ENCODE measurements around the gene C8G. TPM values are rescaled to one million over a fixed set of nuclear protein-coding genes. Genes with fewer than 3 reads are reported as not detected.
A peak's percentile ranks its signal among the peaks of the same experiment; 100 is the strongest.

The C8G gene
- total RNA-seq, 1 experiment from 2014 or later, result 0.77 TPM

- no peaks in the 10 kb centered on the region for H3K27me3 ChIP-seq (ENCODE audit: low read length)
- peak overlapping the region; percentile 7; the same call in 1 of the 2 replicates for H3K4me3 ChIP-seq (ENCODE audit: low read length)
- POLR2A ChIA-PET (ENCODE audit: unreplicated experiment), result interaction anchor here (1.3 kb wide), 1 partner anchor 16 kb away, joined by 4 read pairs; the partner anchor contains the start of gene TRAF2
- TF ChIP-seq EZH2 (IDR thresholded peaks at IDR 0.05; ENCODE audit: low read length, unreplicated experiment), result no peak
- no peak for TF ChIP-seq EZH2phosphoT487 (IDR thresholded peaks at IDR 0.05; ENCODE audit: borderline replicate concordance, low read length)
- no peak for TF ChIP-seq CTCF (conservative IDR thresholded peaks at IDR 0.05; ENCODE audit: low read depth, low read length)
- no peaks in the 10 kb centered on the region for H4K20me1 ChIP-seq (ENCODE audit: low read length)
- CTCF ChIA-PET, result interaction anchor here (0.6 to 1.2 kb wide), 2 partner anchors 60 to 812 kb away, joined by 3 to 6 read pairs; partner anchors contain the start of gene AJM1
- H3K4me1 ChIP-seq (ENCODE audit: insufficient read depth, low read length), result peaks cover 31% of the 10 kb centered on the region
- intact Hi-C loops (cut with micrococcal nuclease), result loop anchor here (5.0 kb wide), 1 partner anchor 125 kb away; the partner anchor contains the start of gene ABCA2
- H3K4me2 ChIP-seq (ENCODE audit: low read length), result peak overlapping the region; percentile 56
- peak; percentile 65 for ATAC-seq
- peak overlapping the region; percentile 99 for H3K27ac ChIP-seq (ENCODE audit: low read length)
- no TSS peak for BruUV-seq (replicated peaks)
- H3K9me3 ChIP-seq (ENCODE audit: low read length), result no peaks in the 10 kb centered on the region
- H3K36me3 ChIP-seq (ENCODE audit: low read depth, low read length), result peaks cover 5% of the 10 kb centered on the region; the same call in 1 of the 2 replicates
- H3K79me2 ChIP-seq (ENCODE audit: low read length), result 0 out of 2 replicates have a peak, but pooled peaks cover 6% of the 10 kb centered on the region
- H3K9ac ChIP-seq (ENCODE audit: low read length), result peak overlapping the region; percentile 88
- peaks cover 4% of the 10 kb centered on the region for H3F3A ChIP-seq (ENCODE audit: low read length, unreplicated experiment)
- no peak overlapping the region for H2AFZ ChIP-seq (ENCODE audit: low read length)
- H3K9me2 ChIP-seq (replicated peaks; ENCODE audit: low read length), result no peaks in the 10 kb centered on the region
- DNase-seq, result peak; percentile 67
Measured at GRCh38 chr9:136902259-136902821, 42.7 kb upstream of the C8G start.

DNA sequence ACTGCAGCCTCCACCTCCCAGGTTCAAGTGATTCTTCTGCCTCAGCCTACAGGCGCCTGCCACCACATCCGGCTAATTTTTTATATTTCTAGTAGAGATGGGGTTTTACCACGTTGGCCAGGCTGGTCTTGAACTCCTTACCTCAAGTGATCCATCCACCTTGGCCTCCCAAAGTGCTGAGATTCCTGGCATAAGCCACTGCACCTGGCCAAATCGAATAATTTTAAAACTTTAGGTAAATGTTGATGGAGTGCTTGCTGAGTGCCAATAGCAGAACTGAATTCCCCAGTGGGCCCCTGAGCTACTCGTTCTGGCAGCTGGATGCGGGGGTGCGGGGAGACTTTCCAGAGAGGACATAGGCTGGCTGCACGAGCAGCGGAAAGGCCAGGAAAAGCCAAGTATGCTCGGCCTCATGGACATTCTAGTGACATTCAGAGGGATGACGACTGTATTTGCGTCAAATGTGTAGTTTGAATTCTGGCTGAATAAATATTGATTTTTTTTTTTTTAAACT, 41.9 kb upstream of the C8G start:
- TF ChIP-seq EZH2phosphoT487 (IDR thresholded peaks at IDR 0.05; ENCODE audit: borderline replicate concordance, low read length) (no peak), CTCF (conservative IDR thresholded peaks at IDR 0.05; ENCODE audit: low read depth, low read length) (no peak), EZH2 (IDR thresholded peaks at IDR 0.05; ENCODE audit: low read length, unreplicated experiment) (no peak)
- ATAC-seq, result no peak
- Histone ChIP-seq H3K4me1 (ENCODE audit: insufficient read depth, low read length) (peaks cover 31% of the 10 kb centered on the region), H3K79me2 (ENCODE audit: low read length) (0 out of 2 replicates have a peak, but pooled peaks cover 6% of the 10 kb centered on the region), H3K9ac (ENCODE audit: low read length) (no peak overlapping the region), H3K9me3 (ENCODE audit: low read length) (no peaks in the 10 kb centered on the region), H3F3A (ENCODE audit: low read length, unreplicated experiment) (peaks cover 4% of the 10 kb centered on the region), H3K36me3 (ENCODE audit: low read depth, low read length) (peaks cover 5% of the 10 kb centered on the region; the same call in 1 of the 2 replicates), H3K27ac (ENCODE audit: low read length) (peak overlapping the region; percentile 99), H3K4me3 (ENCODE audit: low read length) (no peak overlapping the region), H4K20me1 (ENCODE audit: low read length) (no peaks in the 10 kb centered on the region), H2AFZ (ENCODE audit: low read length) (no peak overlapping the region), H3K9me2 (replicated peaks; ENCODE audit: low read length) (no peaks in the 10 kb centered on the region), H3K27me3 (ENCODE audit: low read length) (no peaks in the 10 kb centered on the region), H3K4me2 (ENCODE audit: low read length) (no peak overlapping the region)
- CTCF ChIA-PET, result no interaction called here
- intact Hi-C loops (cut with micrococcal nuclease), result loop anchor here (5.0 kb wide), 1 partner anchor 124 kb away; the partner anchor contains the start of gene ABCA2
- POLR2A ChIA-PET (ENCODE audit: unreplicated experiment), result no interaction called here
- no TSS peak for BruUV-seq (replicated peaks)
- DNase-seq, result no peak

GRCh38 chr9:136906266-136906665, 38.8 kb upstream of the C8G start:
- no TSS peak for BruUV-seq (replicated peaks)
- peaks cover 5% of the 10 kb centered on the region; the same call in 1 of the 2 replicates for H3K36me3 ChIP-seq (ENCODE audit: low read depth, low read length)
- no peak overlapping the region for H3K4me2 ChIP-seq (ENCODE audit: low read length)
- ChIA-PET POLR2A (ENCODE audit: unreplicated experiment) (no interaction called here), CTCF (no interaction called here)
- H3K4me1 ChIP-seq (ENCODE audit: insufficient read depth, low read length), result peaks cover 18% of the 10 kb centered on the region
- H3K9me2 ChIP-seq (replicated peaks; ENCODE audit: low read length), result no peaks in the 10 kb centered on the region
- TF ChIP-seq EZH2phosphoT487 (IDR thresholded peaks at IDR 0.05; ENCODE audit: borderline replicate concordance, low read length) (no peak), CTCF (conservative IDR thresholded peaks at IDR 0.05; ENCODE audit: low read depth, low read length) (no peak), EZH2 (IDR thresholded peaks at IDR 0.05; ENCODE audit: low read length, unreplicated experiment) (no peak)
- no peak overlapping the region for H2AFZ ChIP-seq (ENCODE audit: low read length)
- H3K27ac ChIP-seq (ENCODE audit: low read length), result no peak overlapping the region
- DNase-seq (no peak), ATAC-seq (no peak)
- no peak overlapping the region for H3K9ac ChIP-seq (ENCODE audit: low read length)
- intact Hi-C loops (cut with micrococcal nuclease), result no loop called here
- H3K27me3 ChIP-seq (ENCODE audit: low read length), result no peaks in the 10 kb centered on the region
- H4K20me1 ChIP-seq (ENCODE audit: low read length), result no peaks in the 10 kb centered on the region
- H3F3A ChIP-seq (ENCODE audit: low read length, unreplicated experiment), result no peaks in the 10 kb centered on the region
- H3K79me2 ChIP-seq (ENCODE audit: low read length), result 0 out of 2 replicates have a peak, but pooled peaks cover 6% of the 10 kb centered on the region
- H3K9me3 ChIP-seq (ENCODE audit: low read length), result no peaks in the 10 kb centered on the region
- H3K4me3 ChIP-seq (ENCODE audit: low read length), result no peak overlapping the region

Measured in PC-3 (cell line).